Activated CD8-positive, alpha-beta memory T cell treated with anti-CD3 and anti-CD28 coated beads, Interleukin-2, amount 10 ng/mL, durations not matched to agents 7 days and 5 days (primary cell): Measurements from ENCODE around the gene PC. TPM values are rescaled to one million over a fixed set of nuclear protein-coding genes. Genes with fewer than 3 reads are reported as not detected.
"Not testable (repeated sequence)": the region's sequence is repeated elsewhere in the genome, so short reads cannot be mapped to it uniquely, and the experiment has no call there.

ENCODE experiments used
- ATAC-seq: fragments of 150-1000 bp; cut with Tn5 transposase; one replicate; pipeline ENCODE4 v1.10.0; 2021; ENCODE audit warnings: moderate library complexity
- CTCF ChIA-PET: fragments of 350-600 bp; sonication (Branson Sonifier 250); formaldehyde crosslinking; loops from one replicate; lab custom pipeline; 2021; ENCODE audit warnings: antibody characterized with exemption; lab: Charles Lee
- DNase-seq: peaks from one replicate; pipeline ENCODE4 v3.0.0-alpha.2; 2020
- H3K27ac Mint-ChIP-seq: one replicate; pipeline ENCODE4 v1.8.0; 2021; ENCODE audit warnings: mild to moderate bottlenecking, mixed read lengths
- H3K27me3 Mint-ChIP-seq: one replicate; pipeline ENCODE4 v1.8.0; 2021; ENCODE audit warnings: mixed read lengths
- H3K36me3 Mint-ChIP-seq: one replicate; pipeline ENCODE4 v1.8.0; 2021; ENCODE audit warnings: mild to moderate bottlenecking, mixed read lengths
- H3K4me1 Mint-ChIP-seq: one replicate; pipeline ENCODE4 v1.8.0; 2021; ENCODE audit warnings: mixed read lengths
- H3K4me3 Mint-ChIP-seq: one replicate; pipeline ENCODE4 v1.8.0; 2021; ENCODE audit warnings: mild to moderate bottlenecking, moderate library complexity, mixed read lengths
- H3K9me3 Mint-ChIP-seq: one replicate; pipeline ENCODE4 v1.8.0; 2022; ENCODE audit warnings: low read depth, mixed read lengths
- microRNA-seq: library from miRNA; unstranded; fragments of <30 nt; microRNA quantifications from one replicate; pipeline ENCODE4 v1.2.0, GENCODE V29; 2022
- total RNA-seq, 2 experiments: library from RNA; stranded (reverse); gene quantifications; one replicate each; pipeline ENCODE4 v1.2.3, GENCODE V29; 2021

Gene PC
- total RNA-seq, 2 experiments from 2014 or later, result 10.1 to 11.3 TPM

DNA sequence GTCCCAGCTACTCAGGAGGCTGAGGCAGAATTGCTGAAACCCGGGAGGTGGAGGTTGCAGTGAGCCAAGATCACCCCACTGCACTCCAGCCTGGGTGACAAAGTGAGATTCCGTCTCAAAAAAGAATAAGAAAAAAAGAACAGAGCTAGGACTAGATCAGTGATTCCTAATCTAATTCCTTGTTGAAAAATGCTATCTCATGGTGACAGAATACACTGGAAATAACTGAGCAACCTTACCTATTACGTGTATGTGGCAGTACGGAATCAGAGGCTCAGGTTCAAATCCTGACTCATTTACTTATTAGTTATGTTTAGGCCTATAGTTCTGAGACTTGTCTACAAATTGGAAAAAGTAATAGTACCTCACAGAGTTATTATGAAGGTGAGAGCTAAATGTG lies 134.5 kb downstream of the PC start:
- Mint-ChIP-seq H3K4me3 (no peak overlapping the region), H3K36me3 (peaks cover 2% of the 10 kb centered on the region), H3K4me1 (no peaks in the 10 kb centered on the region), H3K27me3 (no peaks in the 10 kb centered on the region), H3K9me3 (no peaks in the 10 kb centered on the region), H3K27ac (no peak overlapping the region)
- DNase-seq, result no peak
- no peak for ATAC-seq
- CTCF ChIA-PET, result no interaction called here

DNA sequence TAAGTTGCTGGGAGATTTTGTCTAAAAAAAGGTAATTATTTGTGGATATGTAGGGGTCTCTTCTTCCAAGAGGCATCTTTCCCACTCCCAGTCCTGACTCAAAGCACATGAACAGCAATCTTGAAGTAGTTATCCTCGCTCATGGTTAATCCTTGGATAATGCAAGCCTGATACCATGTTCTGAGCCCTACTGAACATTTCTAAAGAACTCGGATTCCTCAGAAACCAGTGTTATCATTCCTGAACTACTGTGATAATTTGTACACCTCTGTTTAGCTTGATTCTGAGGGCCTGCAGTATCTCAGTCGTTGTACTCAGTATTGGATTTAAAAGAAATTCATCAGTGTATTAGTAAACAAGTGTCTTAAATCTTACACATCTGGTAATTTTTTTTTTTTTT lies 137.3 kb downstream of the PC start:
- no peaks in the 10 kb centered on the region for H3K9me3 Mint-ChIP-seq
- DNase-seq, result no peak
- ATAC-seq, result no peak
- H3K4me1 Mint-ChIP-seq, result peaks cover 1% of the 10 kb centered on the region
- H3K4me3 Mint-ChIP-seq, result no peak overlapping the region
- H3K27me3 Mint-ChIP-seq, result no peaks in the 10 kb centered on the region
- peaks cover 1% of the 10 kb centered on the region for H3K36me3 Mint-ChIP-seq
- CTCF ChIA-PET, result no interaction called here
- H3K27ac Mint-ChIP-seq, result no peak overlapping the region

DNA sequence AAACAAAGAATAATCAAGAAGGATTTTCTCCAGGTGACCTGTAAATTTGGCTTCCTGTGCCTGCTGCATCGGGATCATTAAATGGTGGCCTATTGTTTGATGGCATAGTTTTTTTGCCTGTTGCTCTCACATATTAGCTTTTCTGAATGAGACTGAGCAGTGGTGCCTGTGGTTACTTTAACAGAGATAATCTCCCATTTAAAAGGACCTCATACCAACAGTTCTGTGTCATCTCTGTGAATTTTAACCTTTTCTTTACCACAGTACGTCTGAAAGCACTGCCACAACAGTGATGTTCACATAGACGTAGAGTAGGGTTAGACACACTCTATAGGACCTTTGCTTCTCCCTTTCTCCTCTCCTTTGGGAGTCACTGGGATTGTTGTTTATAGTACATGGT lies 137.8 kb downstream of the PC start:
- peaks cover 1% of the 10 kb centered on the region for H3K36me3 Mint-ChIP-seq
- DNase-seq (no peak), ATAC-seq (no peak)
- H3K4me1 Mint-ChIP-seq, result peaks cover 6% of the 10 kb centered on the region
- H3K27ac Mint-ChIP-seq, result no peak overlapping the region
- CTCF ChIA-PET, result interaction anchor here (1.7 kb wide), 1 partner anchor 127 kb away, joined by 4 read pairs; no protein-coding TSS in a partner anchor
- no peak overlapping the region for H3K4me3 Mint-ChIP-seq
- H3K9me3 Mint-ChIP-seq, result no peaks in the 10 kb centered on the region
- no peaks in the 10 kb centered on the region for H3K27me3 Mint-ChIP-seq

DNA sequence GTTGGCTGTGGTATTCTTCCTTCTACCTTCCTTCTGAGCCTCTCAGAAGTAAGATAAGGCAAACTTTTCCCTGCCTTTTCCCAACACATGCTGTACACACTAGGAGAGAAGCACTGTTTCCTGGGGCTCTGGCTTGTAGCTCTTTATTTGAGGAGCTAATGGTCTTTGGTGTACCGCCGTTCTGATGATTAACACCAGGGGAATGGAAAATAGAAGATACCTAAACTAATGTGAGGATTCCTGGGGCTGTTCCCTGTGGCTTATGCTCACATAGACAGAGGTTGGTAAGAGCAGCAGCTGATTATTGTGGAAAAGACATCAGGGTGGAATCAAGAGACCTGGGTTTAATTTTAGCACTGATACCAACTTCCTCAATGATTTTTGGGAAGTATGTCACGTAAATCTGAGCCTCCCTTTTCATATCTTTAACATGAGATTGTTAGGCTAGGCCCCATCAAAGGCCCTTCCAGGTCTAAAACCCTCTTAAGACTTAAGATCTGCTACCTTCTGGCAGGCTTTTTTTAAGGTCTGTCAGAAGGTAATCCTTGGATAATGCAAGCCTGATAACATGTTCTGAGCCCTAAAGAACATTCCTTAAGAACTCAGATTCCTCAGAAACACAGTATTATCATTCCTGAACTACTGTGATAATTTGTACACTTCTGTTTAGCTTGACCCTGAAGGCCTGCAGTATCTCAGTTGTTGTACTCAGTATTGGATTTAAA lies 139.8 kb downstream of the PC start:
- Mint-ChIP-seq H3K4me3 (no peak overlapping the region), H3K9me3 (no peaks in the 10 kb centered on the region), H3K36me3 (peaks cover 1% of the 10 kb centered on the region), H3K27me3 (no peaks in the 10 kb centered on the region), H3K27ac (no peak overlapping the region), H3K4me1 (peaks cover 10% of the 10 kb centered on the region)
- no peak for DNase-seq
- CTCF ChIA-PET, result interaction anchor here (1.7 kb wide), 1 partner anchor 125 kb away, joined by 4 read pairs; no protein-coding TSS in a partner anchor
- ATAC-seq, result no peak

DNA sequence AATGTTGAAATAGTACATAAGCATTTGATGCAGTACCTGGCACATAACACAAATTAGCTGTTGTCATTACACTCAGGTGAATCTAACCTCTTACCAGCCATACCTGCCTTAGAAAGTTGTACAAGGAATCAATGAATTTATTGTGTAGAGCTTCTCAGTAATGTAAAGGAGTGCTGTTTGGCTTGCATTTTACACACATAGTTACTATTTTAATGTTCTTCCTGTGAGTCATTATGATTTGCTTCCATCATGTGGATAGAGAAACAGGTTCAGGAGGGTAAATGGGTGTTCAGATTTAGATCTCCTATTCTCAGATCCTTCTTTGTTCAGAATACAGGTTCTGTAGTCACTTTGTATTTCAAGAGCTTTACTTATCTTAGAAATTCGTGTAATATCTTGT lies 142.5 kb downstream of the PC start:
- ATAC-seq (no peak), DNase-seq (no peak)
- no peaks in the 10 kb centered on the region for H3K27me3 Mint-ChIP-seq
- peaks cover 1% of the 10 kb centered on the region for H3K36me3 Mint-ChIP-seq
- peaks cover 10% of the 10 kb centered on the region for H3K4me1 Mint-ChIP-seq
- no peaks in the 10 kb centered on the region for H3K9me3 Mint-ChIP-seq
- H3K27ac Mint-ChIP-seq, result no peak overlapping the region
- no peak overlapping the region for H3K4me3 Mint-ChIP-seq
- CTCF ChIA-PET, result no interaction called here

DNA sequence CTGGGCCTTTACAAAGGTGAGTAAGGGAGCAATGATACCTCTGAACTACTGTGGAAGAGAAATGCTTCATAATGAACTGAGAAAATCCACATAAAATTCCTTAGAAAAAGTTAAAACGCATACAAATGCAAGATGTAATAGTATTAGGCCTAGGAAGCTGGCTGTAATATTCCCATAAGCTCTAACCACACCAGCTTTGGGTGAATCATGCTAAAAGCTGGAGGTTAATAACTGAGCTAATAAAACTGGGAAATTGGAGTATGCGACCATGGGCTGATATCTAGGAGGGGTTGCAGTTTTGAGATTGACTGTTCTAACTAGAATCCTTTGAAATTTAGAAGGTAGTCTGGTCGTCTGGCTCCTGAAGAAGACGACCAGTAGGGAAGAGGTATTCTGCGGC lies 143.5 kb downstream of the PC start:
- Mint-ChIP-seq H3K36me3 (peaks cover 1% of the 10 kb centered on the region), H3K27ac (no peak overlapping the region), H3K4me1 (peaks cover 10% of the 10 kb centered on the region), H3K9me3 (no peaks in the 10 kb centered on the region), H3K27me3 (no peaks in the 10 kb centered on the region), H3K4me3 (no peak overlapping the region)
- DNase-seq, result no peak
- CTCF ChIA-PET, result no interaction called here
- ATAC-seq, result no peak

DNA sequence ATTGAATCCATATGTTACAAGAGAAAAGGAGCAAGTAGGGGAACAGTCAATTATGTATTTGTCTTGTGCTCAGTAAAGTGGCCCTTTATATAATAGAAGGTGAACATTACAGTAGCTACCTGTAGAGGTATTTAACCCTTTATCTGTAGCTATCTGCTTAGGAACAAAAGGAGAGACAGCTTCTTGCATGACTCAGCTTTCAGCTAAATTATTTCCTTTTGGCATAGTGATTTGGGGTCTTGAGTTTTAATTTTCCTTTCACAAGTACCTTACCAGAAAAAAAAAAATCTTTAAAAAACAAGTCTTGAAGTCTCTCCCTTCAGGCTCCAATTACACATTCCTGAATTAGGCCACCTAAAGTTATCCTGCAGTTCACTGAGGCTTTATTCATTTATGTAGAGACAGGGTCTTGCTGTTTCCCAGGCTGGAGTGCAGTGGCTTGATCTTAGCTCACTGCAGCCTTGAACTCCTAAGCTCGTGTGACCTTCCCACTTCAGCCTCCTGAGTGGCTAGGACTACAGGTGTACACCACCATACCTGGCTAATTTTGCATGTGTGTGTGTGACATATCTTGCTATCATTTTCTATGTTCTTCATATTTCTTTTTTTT lies 147.5 kb downstream of the PC start:
- Mint-ChIP-seq H3K27ac (no peak overlapping the region), H3K4me3 (no peak overlapping the region), H3K27me3 (no peaks in the 10 kb centered on the region), H3K9me3 (no peaks in the 10 kb centered on the region), H3K4me1 (peaks cover 7% of the 10 kb centered on the region), H3K36me3 (peaks cover 2% of the 10 kb centered on the region)
- DNase-seq (no peak), ATAC-seq (no peak)
- CTCF ChIA-PET, result interaction anchor here (0.6 to 1.7 kb wide), 2 partner anchors 23 to 171 kb away, joined by 4 to 5 read pairs; no protein-coding TSS in a partner anchor

DNA sequence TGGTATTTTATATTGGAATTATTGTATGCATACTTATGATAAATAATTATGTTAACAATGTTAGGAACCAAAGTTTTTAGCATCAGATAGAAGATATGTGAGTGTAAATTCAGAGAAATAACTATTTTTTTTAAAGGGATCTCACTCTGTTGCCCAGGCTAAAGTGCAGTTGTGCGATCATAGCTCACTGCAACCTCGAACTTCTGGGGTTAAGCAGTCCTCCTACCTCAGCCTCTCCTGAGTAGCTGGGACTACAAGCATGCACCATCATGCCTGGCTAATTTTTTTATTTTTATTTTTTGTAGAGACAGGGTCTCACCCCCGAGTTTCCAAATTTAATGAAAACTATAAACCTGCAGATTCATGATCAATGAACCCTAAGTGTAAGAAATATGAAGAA lies 148.6 kb downstream of the PC start:
- H3K9me3 Mint-ChIP-seq, result no peaks in the 10 kb centered on the region
- H3K4me3 Mint-ChIP-seq, result no peak overlapping the region
- no peak overlapping the region for H3K27ac Mint-ChIP-seq
- H3K4me1 Mint-ChIP-seq, result no peaks in the 10 kb centered on the region
- DNase-seq, result no peak
- CTCF ChIA-PET, result no interaction called here
- H3K27me3 Mint-ChIP-seq, result no peaks in the 10 kb centered on the region
- H3K36me3 Mint-ChIP-seq, result peaks cover 2% of the 10 kb centered on the region
- ATAC-seq, result no peak

DNA sequence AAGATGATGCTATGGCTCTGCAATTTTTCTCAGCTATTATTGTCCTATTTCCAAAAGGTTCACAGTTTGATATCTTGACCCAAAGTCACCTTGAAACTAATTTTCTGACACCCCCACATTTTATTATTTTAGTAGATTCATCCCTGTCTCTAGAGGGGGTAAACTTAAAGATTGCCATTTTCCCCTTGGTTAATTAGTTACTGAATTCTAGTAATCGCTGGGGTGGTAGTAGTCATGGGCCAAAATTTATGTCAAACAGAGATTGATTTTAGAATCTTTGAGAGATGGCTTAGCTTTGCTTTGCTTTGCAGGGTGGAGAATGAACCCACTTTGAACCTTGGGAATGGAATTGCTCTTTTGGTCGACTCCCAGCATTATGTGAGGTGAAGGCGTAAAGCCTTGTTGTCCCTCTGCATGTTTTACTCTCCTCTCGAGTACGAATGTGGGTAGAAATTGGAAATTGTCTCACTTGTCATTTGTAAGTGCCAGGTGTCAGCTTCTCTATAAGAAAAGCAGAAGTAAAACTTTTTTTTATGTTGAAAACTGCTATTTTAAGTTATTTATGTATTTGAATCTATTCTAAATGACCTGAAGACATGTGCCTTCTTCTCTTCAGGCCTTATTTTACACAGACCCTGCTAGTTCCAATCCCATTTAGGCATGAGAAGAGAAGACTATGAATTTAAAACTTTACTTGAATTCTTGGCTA lies 157.3 kb downstream of the PC start:
- CTCF ChIA-PET, result no interaction called here
- Mint-ChIP-seq H3K27me3 (no peaks in the 10 kb centered on the region), H3K4me3 (no peak overlapping the region), H3K27ac (no peak overlapping the region), H3K9me3 (no peaks in the 10 kb centered on the region), H3K36me3 (peaks cover 3% of the 10 kb centered on the region), H3K4me1 (no peaks in the 10 kb centered on the region)
- DNase-seq (no peak), ATAC-seq (no peak)

DNA sequence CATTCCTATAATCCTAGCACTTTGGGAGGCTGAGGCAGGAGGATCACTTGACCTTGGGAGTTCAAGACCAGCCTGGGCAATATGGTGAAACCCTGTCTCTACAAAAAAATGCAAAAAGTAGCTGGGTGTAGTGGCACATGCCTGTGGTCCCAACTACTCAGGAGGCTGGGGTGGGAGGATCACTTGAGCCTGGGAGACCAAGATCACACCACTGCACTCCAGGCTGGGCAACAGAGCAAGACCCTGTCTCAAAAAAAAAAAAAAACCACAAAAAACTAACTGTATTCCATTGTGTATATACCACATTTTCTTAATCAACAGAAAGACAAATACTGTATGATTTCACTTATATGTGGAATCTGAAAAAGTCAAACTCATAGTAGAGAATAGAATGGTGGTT lies 158.4 kb downstream of the PC start:
- ATAC-seq, H3K4me3 Mint-ChIP-seq, CTCF ChIA-PET, H3K4me1 Mint-ChIP-seq, H3K9me3 Mint-ChIP-seq, H3K27ac Mint-ChIP-seq, H3K36me3 Mint-ChIP-seq, DNase-seq, H3K27me3 Mint-ChIP-seq: not testable (repeated sequence)

Small RNA genes within 50 kb of the gene (microRNA-seq; reads per million reads assigned to microRNA genes)
- gene MIR3163, result not detected

Other genes starting within 250 kb of the PC start
- gene SPTBN2, start 229.2 kb downstream of the PC start, total RNA-seq, result under 1 TPM; 0.41 to 0.52 TPM
- 10 to 100 TPM; 24.1 to 25.7 TPM for gene RCE1, start 114.9 kb downstream of the PC start, total RNA-seq
- 10 to 100 TPM; 29.0 to 29.8 TPM for gene LRFN4, start 101.3 kb downstream of the PC start, total RNA-seq
- not detected for gene C11orf86, start 16.9 kb upstream of the PC start, total RNA-seq
- not detected for gene SYT12, start 64.8 kb upstream of the PC start, total RNA-seq
- gene RHOD, start 98.5 kb upstream of the PC start, total RNA-seq, result under 1 TPM; 0.52 to 0.79 TPM
- 100 to 1,000 TPM in 1 of 2 experiments, 10 to 100 TPM in 1; 93.6 to 116 TPM for gene KDM2A, start 160.9 kb upstream of the PC start, total RNA-seq